Left ventricle myocardium inferior (tissue), 1 donor: ENCODE data around the gene MTFMT. TPM values are rescaled to one million over a fixed set of nuclear protein-coding genes. Genes with fewer than 3 reads are reported as not detected.

Experiments
- DNase-seq: peaks from one replicate; pipeline ENCODE4 v3.0.0-alpha.2; 2020
- H3K27ac ChIP-seq: fragments of 200-600 bp; replicated peaks from 2 replicates; pipeline ENCODE4 v1.8.0; 2021
- H3K27me3 ChIP-seq: fragments of 200-600 bp; 2 replicates; pipeline ENCODE4 v1.8.0; 2021; ENCODE audit warnings: low read depth
- H3K36me3 ChIP-seq: fragments of 200-600 bp; 2 replicates; pipeline ENCODE4 v1.8.0; 2021
- H3K4me1 ChIP-seq: fragments of 200-600 bp; 2 replicates; pipeline ENCODE4 v1.8.0; 2021
- H3K4me3 ChIP-seq: fragments of 200-600 bp; 2 replicates; pipeline ENCODE4 v1.8.0; 2021; ENCODE audit warnings: mild to moderate bottlenecking, moderate library complexity
- H3K9me3 ChIP-seq: fragments of 200-600 bp; replicated peaks from 2 replicates; pipeline ENCODE4 v1.8.0; 2021
- intact Hi-C: fragments of 100-400 bp; cut with micrococcal nuclease; formaldehyde crosslinking; loops from one replicate; pipeline ENCODE4 v1.11.0; 2022
- total RNA-seq: library from RNA; stranded (reverse); fragmentation: NEBNext Ultra II Directional; extraction: Animal tissue kit (Norgen Biotek cat#: 25700); gene quantifications from one replicate; pipeline ENCODE4 v1.2.1, GENCODE V29; 2021
- TF ChIP-seq, protein P1 (sequence below): fragments of 200-600 bp; IDR thresholded peaks from 2 replicates; pipeline ENCODE4 v1.8.0; 2021; ENCODE audit warnings: antibody characterized with exemption, mild to moderate bottlenecking, borderline replicate concordance
- donor health status: DM: no; HTN: yes; CAD: no; lungs with severe emphysema.

The MTFMT gene
- total RNA-seq, 1 donor from 2014 or later, result 18.6 TPM

GRCh38 chr15:64997745-64998375, 31.6 kb downstream of the MTFMT start:
- Histone ChIP-seq H3K36me3 (peaks cover 14% of the 10 kb centered on the region), H3K4me1 (no peaks in the 10 kb centered on the region), H3K4me3 (no peak overlapping the region), H3K9me3 (no peaks in the 10 kb centered on the region), H3K27ac (no peak overlapping the region), H3K27me3 (no peaks in the 10 kb centered on the region)
- TF ChIP-seq, protein P1, sequence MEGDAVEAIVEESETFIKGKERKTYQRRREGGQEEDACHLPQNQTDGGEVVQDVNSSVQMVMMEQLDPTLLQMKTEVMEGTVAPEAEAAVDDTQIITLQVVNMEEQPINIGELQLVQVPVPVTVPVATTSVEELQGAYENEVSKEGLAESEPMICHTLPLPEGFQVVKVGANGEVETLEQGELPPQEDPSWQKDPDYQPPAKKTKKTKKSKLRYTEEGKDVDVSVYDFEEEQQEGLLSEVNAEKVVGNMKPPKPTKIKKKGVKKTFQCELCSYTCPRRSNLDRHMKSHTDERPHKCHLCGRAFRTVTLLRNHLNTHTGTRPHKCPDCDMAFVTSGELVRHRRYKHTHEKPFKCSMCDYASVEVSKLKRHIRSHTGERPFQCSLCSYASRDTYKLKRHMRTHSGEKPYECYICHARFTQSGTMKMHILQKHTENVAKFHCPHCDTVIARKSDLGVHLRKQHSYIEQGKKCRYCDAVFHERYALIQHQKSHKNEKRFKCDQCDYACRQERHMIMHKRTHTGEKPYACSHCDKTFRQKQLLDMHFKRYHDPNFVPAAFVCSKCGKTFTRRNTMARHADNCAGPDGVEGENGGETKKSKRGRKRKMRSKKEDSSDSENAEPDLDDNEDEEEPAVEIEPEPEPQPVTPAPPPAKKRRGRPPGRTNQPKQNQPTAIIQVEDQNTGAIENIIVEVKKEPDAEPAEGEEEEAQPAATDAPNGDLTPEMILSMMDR, result no peak
- intact Hi-C loops, result no loop called here
- no peak for DNase-seq

DNA sequence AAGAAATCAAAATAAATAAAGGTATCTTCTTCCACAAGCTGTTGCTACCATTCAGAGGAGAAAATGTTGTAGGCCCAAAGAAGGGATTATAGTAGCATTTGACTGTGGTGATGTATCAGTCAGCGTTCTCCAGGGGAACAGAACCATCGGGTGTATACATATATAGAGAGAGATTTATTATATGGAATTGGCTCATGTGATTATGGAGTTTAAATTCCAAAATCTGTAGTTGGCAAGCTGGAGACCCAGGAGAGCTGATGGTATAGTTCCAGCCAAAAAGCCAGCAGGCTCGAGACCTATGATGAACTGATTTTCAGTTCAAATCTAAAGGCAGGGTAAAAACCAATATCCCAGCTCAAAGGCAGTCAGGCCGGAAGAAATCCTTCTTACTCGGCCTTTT, 32.4 kb downstream of the MTFMT start:
- DNase-seq, result no peak
- TF ChIP-seq, protein P1, result no peak
- intact Hi-C loops, result no loop called here

GRCh38 chr15:64993290-64993689, 36.1 kb downstream of the MTFMT start:
- TF ChIP-seq, protein P1, result no peak
- Histone ChIP-seq H3K27me3 (no peaks in the 10 kb centered on the region), H3K9me3 (no peaks in the 10 kb centered on the region), H3K4me3 (no peak overlapping the region), H3K27ac (no peak overlapping the region), H3K4me1 (peaks cover 26% of the 10 kb centered on the region), H3K36me3 (no peaks in the 10 kb centered on the region)
- intact Hi-C loops, result no loop called here
- no peak for DNase-seq

More for the DNA sequence above, 32.4 kb downstream of the MTFMT start:
- H3K27ac ChIP-seq, result no peak overlapping the region
- H3K4me1 ChIP-seq, result no peaks in the 10 kb centered on the region
- no peak overlapping the region for H3K4me3 ChIP-seq
- H3K36me3 ChIP-seq, result peaks cover 9% of the 10 kb centered on the region
- H3K9me3 ChIP-seq, result no peaks in the 10 kb centered on the region
- no peaks in the 10 kb centered on the region for H3K27me3 ChIP-seq

DNA sequence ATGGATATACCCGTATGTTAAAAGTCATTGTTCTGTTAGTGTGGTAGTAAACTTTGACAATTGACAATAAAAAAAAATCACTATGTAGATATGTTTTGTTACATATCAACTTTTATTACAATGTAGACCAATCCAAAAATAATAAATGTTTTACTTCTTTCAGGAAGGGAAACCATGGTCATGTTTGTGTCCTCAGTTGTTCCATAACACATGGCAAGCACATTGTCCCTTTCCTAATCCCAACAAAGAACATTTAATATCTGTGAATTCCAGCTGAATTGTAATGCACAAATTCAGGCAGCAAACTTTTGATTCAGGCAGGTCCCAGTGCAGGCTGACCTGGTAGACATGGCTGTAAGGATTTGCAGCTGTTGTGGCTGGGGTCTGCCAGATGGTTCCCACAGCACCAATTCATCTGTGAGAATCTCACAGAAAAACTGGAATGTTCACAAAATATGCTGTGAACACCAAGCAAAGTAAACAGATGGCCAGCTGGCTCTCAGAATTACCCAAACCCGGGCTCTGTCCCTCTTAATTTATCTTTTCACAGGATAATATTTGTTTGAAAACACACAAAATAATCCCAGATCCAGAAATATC, 37.8 kb downstream of the MTFMT start:
- Histone ChIP-seq H3K4me3 (no peak overlapping the region), H3K27me3 (no peaks in the 10 kb centered on the region), H3K27ac (peak overlapping the region; percentile 94), H3K9me3 (no peaks in the 10 kb centered on the region), H3K4me1 (peaks cover 40% of the 10 kb centered on the region), H3K36me3 (peaks cover 2% of the 10 kb centered on the region)
- intact Hi-C loops, result no loop called here
- TF ChIP-seq, protein P1, result no peak
- DNase-seq, result peak; percentile 43

- Histone ChIP-seq H3K4me1 (peaks cover 55% of the 10 kb centered on the region), H3K4me3 (peak overlapping the region; percentile 99), H3K27ac (peak overlapping the region; percentile 94), H3K27me3 (no peaks in the 10 kb centered on the region), H3K36me3 (peaks cover 2% of the 10 kb centered on the region), H3K9me3 (no peaks in the 10 kb centered on the region)
- intact Hi-C loops, result no loop called here
- no peak for DNase-seq
- TF ChIP-seq, protein P1, result no peak
Measured at GRCh38 chr15:64990168-64990470, 39.3 kb downstream of the MTFMT start.
